MM.1S (cell line): Measurements from ENCODE around the gene SMAD3.

Experiments
- DNase-seq: peaks from one replicate; pipeline ENCODE4 v3.0.0-alpha.2; 2015
- H2AFZ ChIP-seq: fragments of 300-600 bp; sonication (generic); 2 replicates; pipeline ENCODE4 v1.6.0; 2016; ENCODE audit warnings: antibody characterized with exemption, low read length
- H3F3A ChIP-seq: fragments of 300-600 bp; sonication (generic); 2 replicates; pipeline ENCODE4 v1.6.1; 2016; ENCODE audit warnings: mild to moderate bottlenecking, antibody characterized with exemption, low read length, moderate library complexity, mixed read lengths; ENCODE audit not compliant: insufficient read depth
- H3K27ac ChIP-seq: fragments of 300-600 bp; sonication (generic); 2 replicates; pipeline ENCODE4 v1.5.1; 2016; ENCODE audit warnings: mild to moderate bottlenecking, low read length
- H3K27me3 ChIP-seq: fragments of 300-600 bp; sonication (generic); replicated peaks from 2 replicates; pipeline ENCODE4 v1.6.0; 2016; ENCODE audit warnings: low read length; ENCODE audit not compliant: insufficient read depth
- H3K36me3 ChIP-seq: fragments of 300-600 bp; sonication (generic); replicated peaks from 2 replicates; pipeline ENCODE4 v1.6.1; 2016; ENCODE audit warnings: mild to moderate bottlenecking, low read length, mixed read lengths; ENCODE audit not compliant: insufficient read depth
- H3K4me1 ChIP-seq: fragments of 300-600 bp; sonication (generic); 2 replicates; pipeline ENCODE4 v1.6.1; 2016; ENCODE audit warnings: low read length, mixed read lengths
- H3K4me2 ChIP-seq: fragments of 300-600 bp; sonication (generic); 2 replicates; pipeline ENCODE4 v1.6.0; 2016; ENCODE audit warnings: low read depth, low read length
- H3K4me3 ChIP-seq: fragments of 300-600 bp; sonication (generic); 2 replicates; pipeline ENCODE4 v1.5.1; 2016; ENCODE audit warnings: low read length, mixed read lengths
- H3K79me2 ChIP-seq: fragments of 300-600 bp; sonication (generic); 2 replicates; pipeline ENCODE4 v1.6.1; 2016; ENCODE audit warnings: mixed run types, low read length, mixed read lengths
- H3K9ac ChIP-seq: fragments of 300-600 bp; sonication (generic); 2 replicates; pipeline ENCODE4 v1.6.1; 2016; ENCODE audit warnings: low read length, mixed read lengths
- H3K9me2 ChIP-seq: fragments of 300-600 bp; sonication (generic); replicated peaks from 2 replicates; pipeline ENCODE4 v1.6.1; 2016; ENCODE audit warnings: mild to moderate bottlenecking, low read length, mixed read lengths; ENCODE audit not compliant: insufficient read depth
- H3K9me3 ChIP-seq: fragments of 300-600 bp; sonication (generic); replicated peaks from 2 replicates; pipeline ENCODE4 v1.6.1; 2016; ENCODE audit warnings: mild to moderate bottlenecking, low read length, mixed read lengths; ENCODE audit not compliant: insufficient read depth
- H4K20me1 ChIP-seq: fragments of 300-600 bp; sonication (generic); 2 replicates; pipeline ENCODE4 v1.6.1; 2016; ENCODE audit warnings: mild to moderate bottlenecking, low read length, moderate library complexity, mixed read lengths; ENCODE audit not compliant: insufficient read depth
- CTCF ChIP-seq: fragments of 300-600 bp; sonication (generic); IDR thresholded peaks from 2 replicates; pipeline ENCODE4 v1.5.1; 2016; ENCODE audit warnings: antibody characterized with exemption, low read length, mixed read lengths
- EZH2 ChIP-seq: fragments of 300-600 bp; sonication (generic); optimal IDR thresholded peaks from 2 replicates; pipeline ENCODE3; 2017; ENCODE audit warnings: low read depth, mild to moderate bottlenecking, antibody characterized with exemption, low read length, mixed read lengths
- EZH2phosphoT487 ChIP-seq: fragments of 300-600 bp; sonication (generic); IDR thresholded peaks from 2 replicates; pipeline ENCODE4 v1.6.1; 2018; ENCODE audit warnings: antibody characterized with exemption, low read length

Gene SMAD3

GRCh38 chr15:67241132-67241855 lies 175.9 kb downstream of the SMAD3 start:
- Histone ChIP-seq H3K27me3 (no peaks in the 10 kb centered on the region), H3F3A (peaks cover 27% of the 10 kb centered on the region), H3K36me3 (0 out of 2 replicates have a peak, but pooled peaks cover under 1% of the 10 kb centered on the region), H3K79me2 (peaks cover 78% of the 10 kb centered on the region), H2AFZ (no peak overlapping the region), H3K27ac (peak overlapping the region; percentile 77), H3K4me2 (peak overlapping the region; percentile 89), H3K4me3 (peak overlapping the region; percentile 50), H3K4me1 (peaks cover 46% of the 10 kb centered on the region), H3K9ac (peak overlapping the region; percentile 18; the same call in 1 of the 2 replicates), H3K9me3 (no peaks in the 10 kb centered on the region), H3K9me2 (no peaks in the 10 kb centered on the region), H4K20me1 (0 out of 2 replicates have a peak, but pooled peaks cover 3% of the 10 kb centered on the region)
- peak; percentile 81 for DNase-seq
- TF ChIP-seq CTCF = no peak
- TF ChIP-seq EZH2 = no peak
- no peak for TF ChIP-seq EZH2phosphoT487

- Histone ChIP-seq H4K20me1 (no peaks in the 10 kb centered on the region), H3K27me3 (no peaks in the 10 kb centered on the region), H3K36me3 (no peaks in the 10 kb centered on the region), H3K9me2 (no peaks in the 10 kb centered on the region), H3F3A (peaks cover 27% of the 10 kb centered on the region), H2AFZ (no peak overlapping the region), H3K9ac (no peak overlapping the region), H3K4me1 (peaks cover 46% of the 10 kb centered on the region), H3K79me2 (peaks cover 77% of the 10 kb centered on the region), H3K4me3 (peak overlapping the region; percentile 20), H3K9me3 (no peaks in the 10 kb centered on the region), H3K4me2 (peak overlapping the region; percentile 62), H3K27ac (peak overlapping the region; percentile 49; the same call in 1 of the 2 replicates)
- DNase-seq = peak; percentile 15
- TF ChIP-seq EZH2phosphoT487 = no peak
- no peak for TF ChIP-seq EZH2
- TF ChIP-seq CTCF = no peak
Observed at GRCh38 chr15:67242708-67243111, 177.3 kb downstream of the SMAD3 start.
